AG10803 (cell line): ENCODE measurements around the gene TNK1.

ENCODE experiments used
- DNase-seq: peaks from one replicate; pipeline ENCODE4 v3.0.0; 2010; ENCODE audit warnings: low read depth
- H3K4me3 ChIP-seq: 2 replicates; pipeline ENCODE4 v1.5.1; 2011; ENCODE audit warnings: mild to moderate bottlenecking, low read length, control low read depth
- TF ChIP-seq, protein P1 (sequence below): conservative IDR thresholded peaks from 2 replicates; pipeline ENCODE4 v1.5.1; 2011; ENCODE audit warnings: mild to moderate bottlenecking, low read length, control low read depth, inconsistent platforms

TNK1 gene

DNA sequence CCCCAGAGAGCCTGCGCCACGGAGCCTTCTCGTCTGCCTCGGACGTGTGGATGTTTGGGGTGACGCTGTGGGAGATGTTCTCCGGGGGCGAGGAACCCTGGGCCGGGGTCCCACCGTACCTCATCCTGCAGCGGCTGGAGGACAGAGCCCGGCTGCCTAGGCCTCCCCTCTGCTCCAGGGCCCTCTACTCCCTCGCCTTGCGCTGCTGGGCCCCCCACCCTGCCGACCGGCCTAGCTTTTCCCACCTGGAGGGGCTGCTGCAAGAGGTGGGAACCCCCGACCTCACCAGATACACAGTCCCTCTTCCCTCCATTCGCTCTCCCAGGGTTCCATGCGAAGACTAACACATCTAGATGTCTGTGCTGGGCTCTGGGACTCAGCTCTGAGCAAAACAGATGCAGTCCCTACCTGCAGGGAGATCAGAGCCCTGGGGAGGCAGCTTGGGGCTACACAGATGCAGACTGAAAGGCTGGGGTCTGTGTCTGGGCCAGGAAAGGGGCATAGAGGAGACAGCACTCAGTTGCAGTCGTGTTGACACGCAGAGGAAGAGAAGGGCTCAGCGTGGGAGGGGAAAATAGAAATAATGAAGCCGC is 3.7 kb downstream of the TNK1 start:
- TF ChIP-seq, protein P1, sequence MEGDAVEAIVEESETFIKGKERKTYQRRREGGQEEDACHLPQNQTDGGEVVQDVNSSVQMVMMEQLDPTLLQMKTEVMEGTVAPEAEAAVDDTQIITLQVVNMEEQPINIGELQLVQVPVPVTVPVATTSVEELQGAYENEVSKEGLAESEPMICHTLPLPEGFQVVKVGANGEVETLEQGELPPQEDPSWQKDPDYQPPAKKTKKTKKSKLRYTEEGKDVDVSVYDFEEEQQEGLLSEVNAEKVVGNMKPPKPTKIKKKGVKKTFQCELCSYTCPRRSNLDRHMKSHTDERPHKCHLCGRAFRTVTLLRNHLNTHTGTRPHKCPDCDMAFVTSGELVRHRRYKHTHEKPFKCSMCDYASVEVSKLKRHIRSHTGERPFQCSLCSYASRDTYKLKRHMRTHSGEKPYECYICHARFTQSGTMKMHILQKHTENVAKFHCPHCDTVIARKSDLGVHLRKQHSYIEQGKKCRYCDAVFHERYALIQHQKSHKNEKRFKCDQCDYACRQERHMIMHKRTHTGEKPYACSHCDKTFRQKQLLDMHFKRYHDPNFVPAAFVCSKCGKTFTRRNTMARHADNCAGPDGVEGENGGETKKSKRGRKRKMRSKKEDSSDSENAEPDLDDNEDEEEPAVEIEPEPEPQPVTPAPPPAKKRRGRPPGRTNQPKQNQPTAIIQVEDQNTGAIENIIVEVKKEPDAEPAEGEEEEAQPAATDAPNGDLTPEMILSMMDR: no peak

DNA sequence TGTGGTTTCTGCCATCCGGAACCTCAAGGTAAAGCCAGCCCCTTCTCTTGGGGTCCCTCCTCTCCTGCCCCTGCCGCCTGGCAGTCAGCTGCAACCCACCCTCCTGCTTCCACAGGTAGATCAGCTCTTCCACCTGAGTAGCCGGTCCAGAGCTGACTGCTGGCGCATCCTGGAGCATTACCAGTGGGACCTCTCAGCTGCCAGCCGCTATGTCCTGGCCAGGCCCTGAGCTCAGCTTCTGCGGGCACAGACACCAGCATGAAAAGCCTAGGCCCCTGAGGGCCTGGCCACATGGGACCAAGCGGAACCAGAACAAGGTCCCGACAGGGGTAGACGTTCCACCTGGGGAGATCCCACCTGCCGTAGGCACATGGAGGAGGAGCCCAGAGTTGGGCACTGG is 8.0 kb downstream of the TNK1 start:
- TF ChIP-seq, protein P1: no peak
- H3K4me3 ChIP-seq: no peak overlapping the region
- no peak for DNase-seq

More for the DNA sequence above, 3.7 kb downstream of the TNK1 start:
- no peak overlapping the region for H3K4me3 ChIP-seq
- no peak for DNase-seq

DNA sequence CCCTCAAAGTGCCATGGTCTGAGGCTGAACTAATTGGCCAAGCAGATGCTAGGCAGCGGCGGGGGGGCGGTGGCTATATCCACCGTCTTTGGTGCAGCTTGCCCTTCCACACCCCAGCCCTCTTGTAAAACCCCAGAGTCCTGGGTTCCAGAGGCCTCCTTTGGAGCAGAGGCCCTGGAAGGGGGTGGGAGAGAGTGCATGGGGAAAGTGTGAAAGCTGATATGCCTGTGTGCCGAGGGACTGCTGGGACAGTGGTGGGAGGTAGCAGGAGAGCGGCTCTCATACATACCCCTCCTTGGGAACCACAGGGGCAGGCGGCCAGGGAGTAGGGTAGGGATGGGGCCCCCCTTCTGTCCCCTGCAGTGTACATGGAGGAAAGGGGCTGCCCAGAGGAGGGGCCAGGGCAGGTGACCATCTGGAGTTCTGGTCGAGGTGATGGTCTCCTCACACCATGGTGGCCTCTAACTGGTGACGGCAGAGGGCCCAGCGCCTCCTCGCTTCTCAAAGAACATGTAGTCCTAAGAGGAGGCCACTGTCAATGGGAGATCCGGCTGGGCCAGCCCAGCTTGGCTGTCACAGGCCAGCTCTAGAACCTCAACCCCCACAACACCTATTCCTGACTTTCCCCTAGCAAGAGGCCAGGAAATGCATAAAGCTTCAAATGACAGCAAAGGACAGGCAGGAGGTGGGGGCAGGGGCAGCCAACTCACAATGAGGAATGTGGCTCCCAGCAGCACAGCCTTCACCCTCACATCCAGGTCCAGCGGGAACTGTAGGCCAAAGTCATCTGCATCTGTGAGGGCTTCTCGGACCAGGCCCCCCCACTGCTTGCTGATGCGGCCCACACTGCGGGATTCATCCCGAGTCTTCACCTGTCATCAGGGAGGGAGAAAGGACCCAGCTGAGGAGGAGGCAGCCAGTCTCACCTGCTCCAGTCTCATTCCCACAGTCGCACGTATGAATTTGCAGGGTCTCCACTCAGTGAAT is 9.3 kb downstream of the TNK1 start:
- H3K4me3 ChIP-seq: no peak overlapping the region
- DNase-seq: no peak
- TF ChIP-seq, protein P1: no peak

DNA sequence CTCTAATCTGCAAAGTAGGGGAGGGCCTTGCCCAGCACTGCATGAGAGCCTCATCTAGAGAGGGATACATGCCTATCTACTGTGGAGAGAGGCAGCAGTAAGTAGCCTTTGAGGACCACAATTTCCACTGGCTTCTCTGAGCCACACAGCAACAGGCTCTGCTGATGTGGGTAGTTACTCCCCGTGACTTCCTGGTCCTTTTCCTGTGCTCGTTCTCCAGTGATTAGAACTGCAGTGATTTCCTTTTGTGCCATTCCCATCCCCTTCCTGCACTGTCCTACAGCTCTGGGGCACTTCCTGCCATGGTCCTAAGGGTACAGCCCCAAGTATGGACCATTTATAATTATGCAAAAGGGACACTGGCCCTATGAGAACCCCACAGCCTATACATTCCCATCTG is 10.4 kb downstream of the TNK1 start:
- no peak for DNase-seq
- no peak overlapping the region for H3K4me3 ChIP-seq
- TF ChIP-seq, protein P1: no peak

DNA sequence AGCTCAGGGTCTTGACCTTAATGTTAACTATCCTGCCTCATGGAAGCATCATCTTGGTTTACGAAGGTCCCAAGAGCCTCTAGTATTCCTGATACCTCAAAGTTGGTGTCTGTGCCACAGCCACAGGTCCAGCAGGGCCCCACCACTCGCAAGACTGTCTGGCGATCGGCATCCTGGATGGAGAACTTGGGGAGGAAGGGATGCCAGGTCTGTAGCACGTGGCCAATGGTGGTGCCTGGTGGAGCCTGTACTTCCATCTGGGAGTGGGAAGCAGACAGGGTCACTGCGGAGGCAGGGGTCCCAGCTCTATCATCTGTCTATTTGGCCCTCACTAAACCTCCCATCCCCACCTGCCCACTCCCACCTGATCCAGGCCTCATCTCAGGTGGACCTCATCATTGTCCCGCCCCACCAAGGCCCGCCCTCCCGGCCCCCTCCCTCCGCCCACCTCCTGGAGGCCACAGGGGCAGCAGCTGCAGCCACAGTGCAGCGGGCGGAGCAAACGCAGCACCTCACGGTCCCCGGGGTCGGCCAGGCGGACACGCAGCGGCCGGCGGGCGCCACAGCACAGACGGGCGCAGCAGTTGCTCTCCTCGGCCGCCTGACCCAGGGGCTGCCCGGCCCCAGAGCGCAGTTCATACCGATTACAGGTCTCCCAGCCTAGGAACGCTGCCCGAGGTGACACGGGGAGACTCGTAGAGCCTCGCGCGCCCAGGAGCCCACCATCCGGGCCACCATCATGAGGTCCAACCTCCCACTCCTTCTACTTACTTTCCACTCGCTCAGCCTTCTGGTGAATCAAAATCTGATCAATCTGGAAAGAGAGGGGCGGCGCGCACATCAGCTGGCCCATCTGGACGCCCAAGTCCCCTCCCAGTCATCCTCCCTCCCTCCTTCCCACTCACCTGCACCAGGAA is 12.1 kb downstream of the TNK1 start:
- H3K4me3 ChIP-seq: peak overlapping the region; percentile 84
- no peak for DNase-seq

More for the DNA sequence above, 12.1 kb downstream of the TNK1 start:
- TF ChIP-seq, protein P1: no peak
